HG03342 (cell line): ENCODE data around the gene CDH13.

Source experiments
- ATAC-seq: cut with Tn5 transposase; IDR thresholded peaks from one replicate; pipeline ENCODE4 v1.9.1; 2021; ENCODE audit warnings: mild to moderate bottlenecking, moderate library complexity; ENCODE audit not compliant: unreplicated experiment

CDH13 gene

GRCh38 chr16:83095941-83096692, 469.3 kb downstream of the CDH13 start:
- no peak for ATAC-seq

- no peak for ATAC-seq
These were observed 471.8 kb downstream of the CDH13 start for GRCh38 chr16:83098536-83098935.

- no peak for ATAC-seq
These were observed 473.9 kb downstream of the CDH13 start for GRCh38 chr16:83100679-83101078.

GRCh38 chr16:83102336-83102735, 475.6 kb downstream of the CDH13 start:
- no peak for ATAC-seq

- ATAC-seq, result no peak
These were observed 478.7 kb downstream of the CDH13 start for GRCh38 chr16:83105279-83106077.

- ATAC-seq, result no peak
These were observed 482.8 kb downstream of the CDH13 start for GRCh38 chr16:83109490-83110125.

GRCh38 chr16:83110269-83110668, 483.5 kb downstream of the CDH13 start:
- ATAC-seq, result no peak

GRCh38 chr16:83113317-83113716, 486.5 kb downstream of the CDH13 start:
- no peak for ATAC-seq

GRCh38 chr16:83113811-83114210, 487.0 kb downstream of the CDH13 start:
- no peak for ATAC-seq

- ATAC-seq, result no peak
These were observed 488.9 kb downstream of the CDH13 start for GRCh38 chr16:83115491-83116232.

GRCh38 chr16:83116274-83116892, 489.6 kb downstream of the CDH13 start:
- no peak for ATAC-seq

- ATAC-seq, result no peak
These were observed 491.0 kb downstream of the CDH13 start for GRCh38 chr16:83117810-83118209.

- no peak for ATAC-seq
These were observed 491.6 kb downstream of the CDH13 start for GRCh38 chr16:83118365-83118764.

- ATAC-seq, result no peak
These were observed 499.3 kb downstream of the CDH13 start for GRCh38 chr16:83125999-83126568.

- no peak for ATAC-seq
These were observed 501.3 kb downstream of the CDH13 start for GRCh38 chr16:83128041-83128440.

GRCh38 chr16:83130039-83130438, 503.3 kb downstream of the CDH13 start:
- no peak for ATAC-seq

GRCh38 chr16:83134638-83135037, 507.9 kb downstream of the CDH13 start:
- no peak for ATAC-seq

GRCh38 chr16:83136419-83136818, 509.6 kb downstream of the CDH13 start:
- ATAC-seq, result no peak

- no peak for ATAC-seq
These were observed 510.2 kb downstream of the CDH13 start for GRCh38 chr16:83136924-83137323.

GRCh38 chr16:83137326-83137781, 510.6 kb downstream of the CDH13 start:
- no peak for ATAC-seq
